ENCODE measurements around the gene THUMPD3.

DNA sequence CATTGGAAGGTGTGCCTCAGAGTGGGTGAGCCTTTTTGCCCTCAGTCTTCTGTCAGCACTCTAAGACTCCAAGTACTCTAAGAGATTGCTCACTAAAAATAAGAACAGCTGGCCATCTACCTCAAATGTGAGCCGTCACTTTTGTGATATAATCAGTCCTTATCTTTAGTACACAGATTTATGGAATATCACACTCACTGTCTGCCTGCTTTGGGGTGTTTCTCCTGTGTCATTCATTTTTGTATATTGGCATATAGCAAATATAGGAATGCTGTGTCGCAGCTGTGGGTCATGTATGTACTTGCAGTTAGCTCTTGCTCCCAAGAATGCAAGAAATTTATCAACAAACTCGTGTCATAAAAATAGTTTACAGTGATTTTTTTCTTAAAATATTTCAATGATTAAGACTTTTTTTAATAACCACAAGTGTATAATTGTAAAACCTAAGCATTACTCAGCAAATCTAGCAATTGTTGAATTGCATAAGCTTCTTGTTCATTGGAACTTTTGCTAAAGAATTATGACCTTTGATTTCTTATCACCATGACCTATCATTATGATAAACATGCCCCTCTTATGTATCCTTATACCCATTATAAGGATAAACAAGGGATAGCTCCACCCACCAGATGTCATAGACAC, 53.4 kb downstream of the THUMPD3 start:
- TF ChIP-seq POLR2A (IDR thresholded peaks at IDR 0.05), result no peak
- TF ChIP-seq, protein P1, sequence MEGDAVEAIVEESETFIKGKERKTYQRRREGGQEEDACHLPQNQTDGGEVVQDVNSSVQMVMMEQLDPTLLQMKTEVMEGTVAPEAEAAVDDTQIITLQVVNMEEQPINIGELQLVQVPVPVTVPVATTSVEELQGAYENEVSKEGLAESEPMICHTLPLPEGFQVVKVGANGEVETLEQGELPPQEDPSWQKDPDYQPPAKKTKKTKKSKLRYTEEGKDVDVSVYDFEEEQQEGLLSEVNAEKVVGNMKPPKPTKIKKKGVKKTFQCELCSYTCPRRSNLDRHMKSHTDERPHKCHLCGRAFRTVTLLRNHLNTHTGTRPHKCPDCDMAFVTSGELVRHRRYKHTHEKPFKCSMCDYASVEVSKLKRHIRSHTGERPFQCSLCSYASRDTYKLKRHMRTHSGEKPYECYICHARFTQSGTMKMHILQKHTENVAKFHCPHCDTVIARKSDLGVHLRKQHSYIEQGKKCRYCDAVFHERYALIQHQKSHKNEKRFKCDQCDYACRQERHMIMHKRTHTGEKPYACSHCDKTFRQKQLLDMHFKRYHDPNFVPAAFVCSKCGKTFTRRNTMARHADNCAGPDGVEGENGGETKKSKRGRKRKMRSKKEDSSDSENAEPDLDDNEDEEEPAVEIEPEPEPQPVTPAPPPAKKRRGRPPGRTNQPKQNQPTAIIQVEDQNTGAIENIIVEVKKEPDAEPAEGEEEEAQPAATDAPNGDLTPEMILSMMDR (IDR thresholded peaks at IDR 0.05), result no peak

Data from vagina (tissue), 2 donors.